Ishikawa (cell line): ENCODE measurements around the gene GSK3A.

Experiments used
- CEBPB ChIP-seq: IDR thresholded peaks from 2 replicates; pipeline ENCODE4 v1.6.1; 2012
- CREB1 ChIP-seq: IDR thresholded peaks from 2 replicates; pipeline ENCODE4 v1.6.1; 2012; ENCODE audit warnings: low read depth
- EGR1 ChIP-seq: IDR thresholded peaks from 2 replicates; pipeline ENCODE4 v1.6.1; 2012
- EP300 ChIP-seq: IDR thresholded peaks from 2 replicates; pipeline ENCODE4 v1.6.1; 2012; ENCODE audit warnings: borderline replicate concordance
- FOXM1 ChIP-seq: IDR thresholded peaks from 2 replicates; pipeline ENCODE4 v1.6.1; 2012; ENCODE audit warnings: low read depth, borderline replicate concordance
- MAX ChIP-seq: IDR thresholded peaks from 2 replicates; pipeline ENCODE4 v1.6.1; 2012
- NFIC ChIP-seq: IDR thresholded peaks from 2 replicates; pipeline ENCODE4 v1.6.1; 2012
- RAD21 ChIP-seq: IDR thresholded peaks from 2 replicates; pipeline ENCODE4 v1.6.1; 2012; ENCODE audit warnings: low read depth
- REST ChIP-seq: IDR thresholded peaks from 2 replicates; pipeline ENCODE4 v1.6.1; 2012; ENCODE audit warnings: low read depth, mild to moderate bottlenecking
- TAF1 ChIP-seq: IDR thresholded peaks from 2 replicates; pipeline ENCODE4 v1.6.1; 2012; ENCODE audit warnings: low read depth, mild to moderate bottlenecking
- TCF12 ChIP-seq: IDR thresholded peaks from 2 replicates; pipeline ENCODE4 v1.6.1; 2012; ENCODE audit warnings: low read depth
- TEAD4 ChIP-seq: IDR thresholded peaks from 2 replicates; pipeline ENCODE4 v1.6.1; 2012
- USF1 ChIP-seq: IDR thresholded peaks from 2 replicates; pipeline ENCODE4 v1.6.1; 2012
- YY1 ChIP-seq: IDR thresholded peaks from 2 replicates; pipeline ENCODE4 v1.6.1; 2012; ENCODE audit warnings: low read depth
- ZBTB7A ChIP-seq: IDR thresholded peaks from 2 replicates; pipeline ENCODE4 v1.6.1; 2012; ENCODE audit warnings: low read depth

Gene GSK3A

GRCh38 chr19:42273407-42274064 is 31.1 kb upstream of the GSK3A start:
- no peak for TF ChIP-seq EGR1
- no peak for TF ChIP-seq TCF12
- TF ChIP-seq FOXM1, result no peak
- no peak for TF ChIP-seq USF1
- no peak for TF ChIP-seq REST
- TF ChIP-seq MAX, result no peak
- no peak for TF ChIP-seq CREB1

GRCh38 chr19:42272989-42273406 is 30.6 kb upstream of the GSK3A start:
- TF ChIP-seq REST (no peak), CREB1 (no peak), NFIC (no peak), USF1 (no peak), TEAD4 (no peak), FOXM1 (no peak), TAF1 (no peak)

- TF ChIP-seq EGR1 (no peak), CREB1 (no peak), MAX (no peak)
These were observed 30.1 kb upstream of the GSK3A start for GRCh38 chr19:42272535-42272897.

GRCh38 chr19:42271861-42272534 is 29.6 kb upstream of the GSK3A start:
- TF ChIP-seq EP300 (no peak), ZBTB7A (no peak), REST (no peak), CREB1 (no peak), MAX (no peak), RAD21 (no peak), USF1 (no peak), YY1 (no peak), NFIC (no peak), FOXM1 (no peak), TCF12 (no peak), TEAD4 (no peak), EGR1 (no peak)

- TF ChIP-seq FOXM1 (no peak), EGR1 (no peak), RAD21 (no peak), ZBTB7A (no peak), TCF12 (no peak), CEBPB (no peak), TAF1 (no peak), YY1 (no peak), REST (no peak)
These were observed 28.6 kb upstream of the GSK3A start for GRCh38 chr19:42271045-42271419.
